GM19043 (cell line): ENCODE data around the gene CEACAM8.
"Not testable (repeated sequence)": the region's sequence is repeated elsewhere in the genome, so short reads cannot be mapped to it uniquely, and the experiment has no call there.

Experiments
- ATAC-seq: cut with Tn5 transposase; IDR thresholded peaks from one replicate; pipeline ENCODE4 v1.9.1; 2021; ENCODE audit warnings: low read depth; ENCODE audit not compliant: unreplicated experiment

The CEACAM8 gene

GRCh38 chr19:42594617-42595489 is at the start of gene CEACAM8:
Gene CEACAM8, minus strand, starts transcription at chr19:42594924. Its CDS starts 96 bp downstream, at chr19:42594828.
- no peak for ATAC-seq

- ATAC-seq, result not testable (repeated sequence)
These were observed 44.8 kb upstream of the CEACAM8 start for GRCh38 chr19:42639324-42640092.

- ATAC-seq, result no peak
These were observed 40.5 kb upstream of the CEACAM8 start for GRCh38 chr19:42635233-42635539.

GRCh38 chr19:42634409-42635232 is 39.9 kb upstream of the CEACAM8 start:
- ATAC-seq, result no peak

- no peak for ATAC-seq
These were observed 34.5 kb upstream of the CEACAM8 start for GRCh38 chr19:42629191-42629590.

GRCh38 chr19:42628411-42629140 is 33.9 kb upstream of the CEACAM8 start:
- ATAC-seq, result no peak

- no peak for ATAC-seq
These were observed 33.2 kb upstream of the CEACAM8 start for GRCh38 chr19:42627916-42628315.

- no peak for ATAC-seq
These were observed 31.5 kb upstream of the CEACAM8 start for GRCh38 chr19:42626181-42626580.

- no peak for ATAC-seq
These were observed 24.5 kb upstream of the CEACAM8 start for GRCh38 chr19:42619271-42619670.

GRCh38 chr19:42613666-42614065 is 18.9 kb upstream of the CEACAM8 start:
- no peak for ATAC-seq

- not testable (repeated sequence) for ATAC-seq
These were observed 15.7 kb upstream of the CEACAM8 start for GRCh38 chr19:42610401-42610915.

GRCh38 chr19:42606660-42607351 is 12.1 kb upstream of the CEACAM8 start:
- no peak for ATAC-seq

- no peak for ATAC-seq
These were observed 7.2 kb upstream of the CEACAM8 start for GRCh38 chr19:42601811-42602443.

GRCh38 chr19:42596391-42597072 is 1.8 kb upstream of the CEACAM8 start:
- no peak for ATAC-seq

GRCh38 chr19:42595550-42596172 is 937 bp upstream of the CEACAM8 start:
- no peak for ATAC-seq

GRCh38 chr19:42589792-42590191 is 4.9 kb downstream of the CEACAM8 start:
- no peak for ATAC-seq

- ATAC-seq, result no peak
These were observed 10.3 kb downstream of the CEACAM8 start for GRCh38 chr19:42584466-42584865.

GRCh38 chr19:42577016-42577415 is 17.7 kb downstream of the CEACAM8 start:
- no peak for ATAC-seq
